Fibroblast of lung (primary cell): ENCODE results near the gene OR8A1. TPM values are rescaled to one million over a fixed set of nuclear protein-coding genes. Genes with fewer than 3 reads are reported as not detected.
A peak's percentile ranks its signal among the peaks of the same experiment; 100 is the strongest.

Experiments
- DNase-seq, 2 donors: peaks; one replicate each; pipeline versions ENCODE4 v3.0.0 to v3.0.0-alpha.2; 2010; ENCODE audit warnings: low read depth in 2 of 2
- H2AFZ ChIP-seq: 2 replicates; pipeline ENCODE4 v1.5.1; 2012; ENCODE audit warnings: low read length, control low read depth, inconsistent platforms
- H3K27ac ChIP-seq: 2 replicates; pipeline ENCODE4 v1.5.1; 2011; ENCODE audit warnings: low read length, control low read depth; ENCODE audit not compliant: insufficient read depth
- H3K27me3 ChIP-seq: 2 replicates; pipeline ENCODE4 v1.5.1; 2011; ENCODE audit warnings: mild to moderate bottlenecking, low read length; ENCODE audit not compliant: control insufficient read depth, insufficient read depth
- H3K36me3 ChIP-seq: 2 replicates; pipeline ENCODE4 v1.5.1; 2011; ENCODE audit warnings: low read length; ENCODE audit not compliant: control insufficient read depth, insufficient read depth
- H3K4me1 ChIP-seq: 2 replicates; pipeline ENCODE4 v1.5.1; 2011; ENCODE audit warnings: low read length; ENCODE audit not compliant: control insufficient read depth, insufficient read depth; ENCODE audit errors: extremely low read depth
- H3K4me2 ChIP-seq: 2 replicates; pipeline ENCODE4 v1.5.1; 2011; ENCODE audit warnings: low read length, control low read depth; ENCODE audit not compliant: insufficient read depth; ENCODE audit errors: extremely low read depth
- H3K4me3 ChIP-seq, 4 experiments: fragments of 200-600 bp in 1 of 4; sonication (generic) in 1 of 4; replicated peaks in 1 of 4; 2 replicates each; pipeline ENCODE4 v1.5.1; 2011 to 2016; ENCODE audit warnings: low read length in 4 of 4, low read depth in 3 of 4, mild to moderate bottlenecking in 3 of 4, control low read depth in 2 of 4, inconsistent platforms in 1 of 4, mixed read lengths in 1 of 4; ENCODE audit not compliant: insufficient read depth in 1 of 4; ENCODE audit errors: control extremely low read depth in 1 of 4
- H3K79me2 ChIP-seq: 2 replicates; pipeline ENCODE4 v1.5.1; 2012; ENCODE audit warnings: mild to moderate bottlenecking, low read length, inconsistent platforms; ENCODE audit not compliant: control insufficient read depth, insufficient read depth
- H3K9ac ChIP-seq: 2 replicates; pipeline ENCODE4 v1.5.1; 2011; ENCODE audit warnings: mild to moderate bottlenecking, low read length, control low read depth; ENCODE audit not compliant: insufficient read depth
- H3K9me3 ChIP-seq: 2 replicates; pipeline ENCODE4 v1.5.1; 2012; ENCODE audit warnings: low read depth, low read length; ENCODE audit not compliant: control insufficient read depth, insufficient read depth
- H4K20me1 ChIP-seq: 2 replicates; pipeline ENCODE4 v1.5.1; 2011; ENCODE audit warnings: low read length; ENCODE audit not compliant: control insufficient read depth, insufficient read depth; ENCODE audit errors: extremely low read depth
- EZH2 ChIP-seq: IDR thresholded peaks from 2 replicates; pipeline ENCODE4 v1.5.1; 2012; ENCODE audit warnings: low read length, control low read depth, mild to moderate bottlenecking; ENCODE audit errors: missing control alignments
- polyA plus RNA-seq, 2 donors: library from polyadenylated mRNA; depleted of rRNA in 1 of 2; stranded (reverse) in 1 of 2; unstranded in 1 of 2; fragments of >200 nt; gene quantifications; 2 replicates each; pipeline ENCODE4 v1.2.1, GENCODE V29; 2011 to 2012; ENCODE audit warnings: missing spikeins in 1 of 2
- total RNA-seq: library from RNA; depleted of rRNA; stranded (reverse); fragments of >200 nt; gene quantifications from 2 replicates; pipeline ENCODE4 v1.2.1, GENCODE V29; 2014
- TF ChIP-seq, protein P1 (sequence below), 2 donors: IDR thresholded peaks in 1 of 2; conservative IDR thresholded peaks in 1 of 2; 1 replicate in 1 of 2; 2 replicates in 1 of 2; pipeline ENCODE4 v1.5.1; 2011 to 2012; ENCODE audit warnings: low read length in 2 of 2, control low read depth in 1 of 2, inconsistent platforms in 1 of 2, low read depth in 1 of 2, mild to moderate bottlenecking in 1 of 2

The OR8A1 gene
- total and polyA plus RNA-seq, 2 donors (not counting 1 experiment from before 2014, with no cell fraction given), result not detected

GRCh38 chr11:124583781-124584180 is 14.0 kb downstream of the OR8A1 start:
- H3K4me1 ChIP-seq, result no peaks in the 10 kb centered on the region
- H3K4me2 ChIP-seq, result no peak overlapping the region
- H3K36me3 ChIP-seq, result no peaks in the 10 kb centered on the region
- H3K27me3 ChIP-seq, result no peaks in the 10 kb centered on the region
- no peak overlapping the region for H3K9ac ChIP-seq
- no peaks in the 10 kb centered on the region for H4K20me1 ChIP-seq
- H3K79me2 ChIP-seq, result no peaks in the 10 kb centered on the region
- H3K27ac ChIP-seq, result no peak overlapping the region
- no peak overlapping the region for H3K4me3 ChIP-seq
- H2AFZ ChIP-seq, result no peak overlapping the region
- TF ChIP-seq, protein P1, sequence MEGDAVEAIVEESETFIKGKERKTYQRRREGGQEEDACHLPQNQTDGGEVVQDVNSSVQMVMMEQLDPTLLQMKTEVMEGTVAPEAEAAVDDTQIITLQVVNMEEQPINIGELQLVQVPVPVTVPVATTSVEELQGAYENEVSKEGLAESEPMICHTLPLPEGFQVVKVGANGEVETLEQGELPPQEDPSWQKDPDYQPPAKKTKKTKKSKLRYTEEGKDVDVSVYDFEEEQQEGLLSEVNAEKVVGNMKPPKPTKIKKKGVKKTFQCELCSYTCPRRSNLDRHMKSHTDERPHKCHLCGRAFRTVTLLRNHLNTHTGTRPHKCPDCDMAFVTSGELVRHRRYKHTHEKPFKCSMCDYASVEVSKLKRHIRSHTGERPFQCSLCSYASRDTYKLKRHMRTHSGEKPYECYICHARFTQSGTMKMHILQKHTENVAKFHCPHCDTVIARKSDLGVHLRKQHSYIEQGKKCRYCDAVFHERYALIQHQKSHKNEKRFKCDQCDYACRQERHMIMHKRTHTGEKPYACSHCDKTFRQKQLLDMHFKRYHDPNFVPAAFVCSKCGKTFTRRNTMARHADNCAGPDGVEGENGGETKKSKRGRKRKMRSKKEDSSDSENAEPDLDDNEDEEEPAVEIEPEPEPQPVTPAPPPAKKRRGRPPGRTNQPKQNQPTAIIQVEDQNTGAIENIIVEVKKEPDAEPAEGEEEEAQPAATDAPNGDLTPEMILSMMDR (conservative IDR thresholded peaks at IDR 0.05 in 1 of 2, IDR thresholded peaks at IDR 0.05 in 1 of 2; ENCODE audit: low read depth in 1 of 2, low read length in 2 of 2), result no peak
- no peak for TF ChIP-seq EZH2
- no peaks in the 10 kb centered on the region for H3K9me3 ChIP-seq
- DNase-seq, result no peak

GRCh38 chr11:124584681-124585372 is 15.0 kb downstream of the OR8A1 start:
- Histone ChIP-seq H3K4me1 (no peaks in the 10 kb centered on the region), H2AFZ (no peak overlapping the region), H3K4me3 (no peak overlapping the region), H3K9ac (no peak overlapping the region), H3K4me2 (no peak overlapping the region), H3K79me2 (no peaks in the 10 kb centered on the region), H3K27ac (no peak overlapping the region), H4K20me1 (no peaks in the 10 kb centered on the region), H3K9me3 (no peaks in the 10 kb centered on the region), H3K27me3 (no peaks in the 10 kb centered on the region), H3K36me3 (no peaks in the 10 kb centered on the region)
- DNase-seq, result no peak
- TF ChIP-seq EZH2, result no peak
- TF ChIP-seq, protein P1 (conservative IDR thresholded peaks at IDR 0.05 in 1 of 2, IDR thresholded peaks at IDR 0.05 in 1 of 2; ENCODE audit: low read depth in 1 of 2, low read length in 2 of 2), result no peak

DNA sequence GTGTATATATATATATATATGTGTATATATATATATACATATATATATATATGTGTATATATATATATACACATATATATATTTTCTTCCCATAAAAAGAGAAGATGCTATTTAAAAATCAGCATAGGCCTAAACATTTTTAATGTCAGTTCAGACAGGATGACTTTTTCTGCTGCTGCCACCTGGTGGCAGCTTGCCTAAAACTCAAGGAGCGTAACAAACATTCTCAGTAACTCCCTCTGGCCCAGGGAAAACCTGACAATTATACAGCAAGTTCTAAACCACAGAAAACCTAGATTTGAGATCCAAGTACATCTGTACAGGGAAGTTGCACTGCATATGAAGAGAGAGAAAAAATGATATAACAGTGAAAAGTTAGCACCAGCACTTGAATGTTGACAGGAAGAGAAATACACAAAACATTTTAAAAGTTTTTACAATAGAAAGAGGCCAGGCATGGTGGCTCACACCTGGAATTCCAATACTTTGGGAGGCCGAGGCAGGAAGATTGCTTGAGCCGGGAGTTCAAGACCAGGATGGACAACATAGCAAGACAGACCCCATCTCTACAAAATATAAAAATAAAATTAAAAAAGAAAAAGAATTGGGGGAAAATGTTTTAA is 16.6 kb downstream of the OR8A1 start:
- TF ChIP-seq, protein P1 (conservative IDR thresholded peaks at IDR 0.05 in 1 of 2, IDR thresholded peaks at IDR 0.05 in 1 of 2; ENCODE audit: low read depth in 1 of 2, low read length in 2 of 2), result peak; percentile 66 to 69
- no peak for TF ChIP-seq EZH2
- Histone ChIP-seq H3K4me1 (no peaks in the 10 kb centered on the region), H4K20me1 (no peaks in the 10 kb centered on the region), H3K36me3 (no peaks in the 10 kb centered on the region), H2AFZ (no peak overlapping the region), H3K27me3 (no peaks in the 10 kb centered on the region), H3K4me2 (no peak overlapping the region), H3K27ac (no peak overlapping the region), H3K79me2 (no peaks in the 10 kb centered on the region), H3K4me3 (no peak overlapping the region), H3K9ac (no peak overlapping the region), H3K9me3 (no peaks in the 10 kb centered on the region)
- DNase-seq, result peak; percentile 32 to 72
